G401 (cell line): ENCODE results near the gene TAOK3. TPM values are rescaled to one million over a fixed set of nuclear protein-coding genes. Genes with fewer than 3 reads are reported as not detected.
"Not testable (repeated sequence)": the region's sequence is repeated elsewhere in the genome, so short reads cannot be mapped to it uniquely, and the experiment has no call there.

Experiments used
- DNase-seq: peaks from one replicate; pipeline ENCODE4 v3.0.0-alpha.2; 2015; ENCODE audit warnings: low spot score
- in situ Hi-C: cut with HindIII; loops from 2 replicates; pipeline ENCODE4 v1.10.0; 2016; ENCODE audit warnings: low sequenced_read_pairs, mixed read lengths
- total RNA-seq: library from RNA; depleted of rRNA; stranded (reverse); fragments of >200 nt; shearing (Covaris generic); gene quantifications from 2 replicates; pipeline ENCODE4 v1.2.3, GENCODE V29; 2014

Gene TAOK3
- total RNA-seq, 1 experiment from 2014 or later = 17.6 TPM

DNA sequence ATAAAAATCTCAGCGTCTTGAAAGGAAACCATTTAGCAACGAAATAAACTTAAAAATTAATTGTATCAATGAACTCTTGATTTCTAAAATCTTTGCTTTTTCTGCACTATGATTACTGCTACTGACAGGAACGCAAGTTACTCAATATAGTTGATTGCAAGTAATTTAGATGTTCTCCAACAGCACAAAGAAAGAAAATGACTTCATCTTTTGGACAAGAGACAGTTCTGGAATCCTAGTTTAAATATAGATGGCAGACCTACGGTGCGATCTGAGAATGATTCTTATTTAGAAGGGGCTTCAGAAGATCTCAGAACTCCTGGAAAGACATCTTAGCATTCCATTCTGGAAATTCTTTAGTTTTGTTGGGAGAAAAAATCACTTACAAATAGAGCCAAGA, 2.2 kb upstream of the TAOK3 start:
- DNase-seq = no peak
- in situ Hi-C loops = no loop called here

DNA sequence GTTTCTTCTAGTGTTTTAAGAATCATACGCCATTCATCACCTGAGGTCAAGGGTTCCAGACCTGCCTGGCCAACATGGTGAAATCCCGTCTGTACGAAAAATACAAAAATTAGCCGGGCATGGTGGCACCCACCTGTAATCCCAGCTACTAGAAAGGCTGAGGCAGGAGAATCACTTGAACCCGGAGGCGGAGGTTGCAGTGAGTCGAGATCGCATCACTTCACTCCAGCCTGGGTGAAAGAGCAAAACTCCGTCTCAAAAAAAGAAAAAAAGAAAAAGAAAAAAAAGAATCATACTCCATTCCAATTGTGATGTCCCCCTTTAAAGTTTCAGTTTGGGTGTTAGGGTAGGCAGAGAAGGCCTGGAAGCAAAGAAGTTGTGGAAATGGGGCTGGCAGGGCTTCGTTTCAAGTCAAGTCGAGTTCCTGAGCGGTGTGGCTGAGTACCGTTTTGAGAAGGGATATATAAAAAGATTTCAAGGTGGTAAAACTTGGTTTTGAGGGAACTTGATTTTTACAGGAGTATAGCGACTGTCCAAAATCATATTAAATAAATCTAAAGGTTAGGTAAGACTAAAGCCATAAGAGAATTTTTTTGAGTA, 1.5 kb upstream of the TAOK3 start:
- in situ Hi-C loops = no loop called here
- no peak for DNase-seq

DNA sequence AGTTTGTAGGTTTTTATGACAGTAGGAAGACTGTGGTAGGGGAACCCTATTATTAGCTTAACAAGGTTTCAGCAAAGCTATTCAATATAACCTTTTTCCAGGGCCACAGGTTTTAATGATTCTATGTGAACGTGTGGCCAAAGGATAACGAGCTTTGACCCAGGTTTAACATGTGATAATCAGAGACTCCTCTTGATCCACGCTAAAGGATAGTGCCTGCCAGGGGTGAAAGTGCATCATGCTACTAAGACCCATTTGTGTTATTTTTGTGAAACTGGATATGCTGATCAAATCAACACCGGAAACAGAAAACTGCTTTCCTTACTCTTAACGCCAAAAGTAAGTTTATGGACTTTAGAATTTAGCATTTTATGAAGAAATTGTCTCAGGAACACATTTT, 909 bp upstream of the TAOK3 start:
- in situ Hi-C loops = no loop called here
- no peak for DNase-seq

DNA sequence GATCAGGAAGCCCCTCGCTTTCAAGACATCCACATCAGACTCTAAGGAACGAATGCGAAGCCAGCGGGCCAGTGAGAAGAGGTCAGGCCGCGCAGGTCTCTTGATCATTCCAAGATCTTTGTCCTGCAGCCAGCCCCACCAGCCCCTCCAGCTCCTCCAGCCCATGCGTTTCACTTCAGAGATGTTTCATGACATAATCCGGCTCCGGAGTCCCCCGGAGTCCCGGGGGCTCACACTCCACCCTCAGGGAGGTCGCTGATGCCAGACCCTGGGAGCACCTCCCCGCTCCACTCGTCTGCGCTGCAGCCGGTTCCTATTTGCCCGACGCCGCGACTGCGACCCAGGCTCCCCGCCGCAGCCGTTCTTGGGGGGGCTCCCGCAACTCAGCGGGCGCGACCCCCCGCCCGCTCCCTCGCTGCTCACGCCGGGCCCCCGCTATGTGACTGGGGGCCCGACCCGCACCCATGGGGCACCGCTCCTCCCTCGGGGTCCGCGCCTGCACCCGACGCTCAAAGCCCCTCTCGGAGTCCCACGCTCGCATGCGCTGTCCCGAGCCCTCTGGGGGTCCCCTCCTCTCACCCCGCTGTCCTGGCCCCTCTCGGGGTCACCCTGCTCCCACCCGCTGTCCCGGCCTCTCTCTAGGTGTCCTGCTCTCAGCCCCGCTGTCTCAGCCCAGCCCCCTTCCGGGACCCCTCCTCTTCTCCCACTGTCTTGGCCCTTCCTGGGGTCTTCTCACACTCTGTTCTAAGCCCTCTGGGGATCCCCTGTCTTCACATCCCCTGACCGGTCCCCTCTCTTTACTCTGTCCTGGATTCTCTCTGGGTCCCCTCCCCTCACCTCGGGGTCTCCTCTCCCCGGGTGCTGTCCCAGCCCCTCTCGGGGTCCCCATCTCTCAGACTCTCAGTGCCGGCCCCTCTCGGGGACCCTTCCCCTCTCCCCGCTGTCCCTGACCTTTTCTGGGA, 1.1 kb downstream of the TAOK3 start:
- peak; percentile 6 for DNase-seq
- in situ Hi-C loops = no loop called here

DNA sequence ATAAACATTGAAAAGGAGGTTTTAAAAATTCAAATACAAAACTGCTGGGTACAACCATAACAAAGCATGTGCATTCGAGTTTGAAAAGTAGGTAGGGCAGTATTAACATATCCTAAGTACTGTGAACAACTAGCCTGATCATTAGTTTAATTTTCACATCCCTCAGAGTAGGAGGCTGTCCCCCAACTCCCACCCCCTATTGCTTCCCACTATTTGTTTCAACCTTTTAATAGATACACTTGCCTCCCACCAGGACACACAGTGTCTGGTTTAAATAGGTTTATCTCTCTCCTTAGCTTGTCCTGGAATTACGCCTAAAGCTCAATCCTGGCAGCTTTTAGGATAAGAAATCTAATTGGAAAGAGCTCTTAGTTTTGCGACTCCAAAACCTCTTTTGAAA, 2.1 kb downstream of the TAOK3 start:
- DNase-seq = no peak
- in situ Hi-C loops = no loop called here

DNA sequence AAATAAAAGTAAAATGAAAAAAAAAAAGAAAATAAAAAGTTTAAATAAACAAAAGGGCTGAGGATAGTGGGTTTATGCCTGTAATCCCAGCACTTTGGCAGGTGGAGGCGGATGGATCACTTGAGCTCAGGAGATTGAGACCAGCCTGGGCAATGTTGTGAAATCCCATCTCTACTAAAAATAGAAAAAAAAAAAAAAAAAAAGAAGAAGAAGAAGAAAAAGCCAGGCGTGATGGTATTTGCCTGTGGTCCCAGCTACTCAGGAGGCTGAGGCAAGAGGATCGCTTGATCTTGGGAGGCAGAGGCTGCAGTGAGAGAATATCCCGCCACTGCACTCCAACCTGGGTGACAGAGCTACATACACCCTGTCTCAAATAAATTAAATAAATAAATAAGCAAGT, 3.9 kb downstream of the TAOK3 start:
- in situ Hi-C loops = no loop called here
- no peak for DNase-seq

DNA sequence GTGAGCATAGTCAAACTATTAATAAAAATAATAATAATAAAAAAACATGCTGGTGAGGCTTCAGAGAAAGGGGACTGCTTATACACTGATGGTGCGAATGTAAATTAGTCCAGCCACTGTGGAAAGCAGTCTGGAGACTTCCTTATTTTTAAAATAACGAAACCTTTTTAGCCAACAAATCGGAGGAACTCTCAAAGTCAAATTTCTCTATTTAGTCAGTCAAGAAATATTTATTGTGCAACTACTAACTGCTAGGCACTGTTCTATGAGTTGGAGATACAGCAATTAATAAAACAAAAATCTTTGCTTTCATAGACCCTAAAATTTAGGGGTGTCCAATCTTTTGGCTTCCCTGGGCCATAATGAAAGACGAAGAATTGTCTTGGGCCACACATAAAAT, 10.8 kb downstream of the TAOK3 start:
- no peak for DNase-seq
- in situ Hi-C loops = no loop called here

DNA sequence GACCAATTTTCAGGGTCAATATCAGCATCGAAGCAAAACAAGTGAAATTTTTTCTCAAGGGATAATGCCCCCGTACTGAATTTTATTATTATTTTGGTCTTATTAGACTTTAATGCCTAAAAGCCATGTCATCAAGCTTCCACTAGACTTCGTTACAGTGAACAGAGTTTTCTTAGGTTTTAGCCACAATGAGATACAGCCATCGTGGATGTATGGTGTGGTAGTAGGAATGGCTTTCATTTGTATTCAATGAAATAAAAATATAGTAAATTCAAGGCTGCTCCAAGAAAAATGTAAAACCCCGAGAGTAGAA, 11.7 kb downstream of the TAOK3 start:
- in situ Hi-C loops = no loop called here
- no peak for DNase-seq

DNA sequence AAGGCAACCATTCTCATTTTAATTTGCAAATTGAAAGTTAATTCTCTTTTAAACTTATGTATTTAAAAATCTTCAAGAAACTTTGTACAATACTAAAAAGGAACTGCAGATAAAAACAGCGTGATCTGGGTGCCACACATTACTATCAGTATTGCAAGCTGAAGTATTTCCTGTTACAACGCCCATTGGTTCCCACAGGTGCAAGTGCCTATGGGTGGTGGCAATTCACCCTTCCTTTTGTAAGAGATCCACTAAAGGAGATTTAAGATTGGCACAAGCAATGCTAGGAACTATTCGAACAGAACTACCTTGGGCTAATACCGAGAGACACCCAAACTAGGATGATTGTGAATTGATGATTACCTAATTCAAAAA, 13.2 kb downstream of the TAOK3 start:
- in situ Hi-C loops = no loop called here
- DNase-seq = no peak

DNA sequence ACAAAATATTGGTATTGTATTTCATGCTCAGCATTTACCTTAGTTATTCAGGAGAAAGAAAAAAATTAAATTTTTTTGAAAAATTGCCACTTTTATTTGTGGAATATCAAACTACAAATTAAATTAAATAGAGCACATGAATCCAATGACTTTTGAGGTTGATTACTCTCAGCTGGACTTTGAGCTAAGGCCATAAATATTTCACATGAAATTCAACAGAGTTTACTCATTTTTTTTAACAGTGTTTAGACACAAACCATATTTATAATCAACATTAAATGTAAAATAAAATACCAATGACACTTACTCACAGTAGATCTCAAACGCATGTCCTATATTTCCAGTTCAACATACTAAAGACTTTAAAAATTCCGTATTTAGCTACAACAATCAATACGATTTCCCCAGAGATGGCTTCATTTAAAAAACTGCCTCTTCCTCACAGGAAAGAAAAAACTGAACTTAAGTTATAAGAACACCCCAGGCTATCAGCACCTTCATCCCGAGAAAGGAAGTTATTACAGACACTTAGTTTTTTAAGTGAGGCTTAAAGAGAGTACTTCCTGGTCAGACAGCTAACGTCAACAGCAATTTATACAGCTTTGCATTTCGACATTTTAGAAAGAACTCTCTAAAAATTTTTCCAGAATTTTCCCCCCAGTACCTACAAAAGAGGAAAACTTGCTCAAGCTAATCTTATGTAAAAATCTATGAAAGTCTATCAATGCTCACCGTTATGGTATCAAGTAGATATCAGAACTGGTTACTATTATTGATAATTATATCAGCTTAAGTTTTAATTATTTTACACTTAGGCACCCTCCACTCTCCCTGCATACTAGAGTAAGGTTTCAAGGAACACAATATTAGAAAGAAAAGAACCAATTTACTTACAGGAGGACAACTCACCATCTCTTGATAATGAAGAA, 13.8 kb downstream of the TAOK3 start:
- in situ Hi-C loops = no loop called here
- DNase-seq = no peak

DNA sequence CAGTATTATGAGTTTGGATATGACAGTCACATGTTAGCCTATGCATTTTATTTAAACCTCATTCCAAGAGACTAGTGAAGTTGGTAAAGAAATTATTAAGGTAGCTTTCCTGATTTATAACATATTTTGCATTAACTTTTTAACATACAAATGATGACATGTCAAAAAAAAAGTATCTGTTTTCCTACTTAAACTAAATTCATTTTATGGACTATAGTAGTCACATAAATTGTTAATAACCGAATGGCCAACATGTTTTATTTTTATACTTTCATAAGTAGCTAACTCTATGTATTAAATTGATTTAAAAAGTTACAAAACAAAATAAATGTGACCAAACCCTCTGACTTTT, 14.7 kb downstream of the TAOK3 start:
- no peak for DNase-seq
- in situ Hi-C loops = no loop called here

DNA sequence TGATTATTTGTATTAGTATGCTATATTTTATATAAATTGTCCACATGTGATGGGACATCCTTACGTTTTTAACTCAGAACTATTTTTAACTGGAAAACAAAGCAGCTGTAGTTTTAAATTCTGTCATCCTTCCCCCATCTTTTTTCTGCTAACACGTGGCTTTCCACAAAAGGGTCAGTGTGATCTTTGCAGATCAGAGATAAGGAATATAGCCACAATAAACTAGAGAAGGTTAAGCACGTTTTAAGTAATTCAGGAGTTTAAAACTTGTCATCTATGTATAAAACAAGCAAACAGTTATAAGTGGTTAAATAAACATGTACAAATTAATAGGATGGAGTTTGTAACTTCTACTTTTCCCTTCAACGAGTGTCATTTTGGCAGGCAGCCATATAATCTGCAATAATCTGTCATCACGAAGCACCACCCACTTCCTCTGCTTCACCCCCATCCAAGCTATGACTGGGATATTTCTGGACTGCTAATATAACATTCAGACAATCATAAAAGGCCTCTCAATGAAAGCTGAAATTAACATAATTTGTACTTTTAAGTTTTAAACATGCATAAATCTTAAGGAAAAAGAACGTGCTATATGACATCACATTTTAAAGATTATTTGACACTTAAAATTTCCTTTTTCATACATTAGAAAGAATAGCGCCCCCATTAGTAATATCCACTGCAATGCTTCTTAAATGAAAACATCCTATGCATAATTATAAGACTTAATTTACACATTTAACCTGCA, 15.3 kb downstream of the TAOK3 start:
- in situ Hi-C loops = no loop called here
- DNase-seq = no peak

DNA sequence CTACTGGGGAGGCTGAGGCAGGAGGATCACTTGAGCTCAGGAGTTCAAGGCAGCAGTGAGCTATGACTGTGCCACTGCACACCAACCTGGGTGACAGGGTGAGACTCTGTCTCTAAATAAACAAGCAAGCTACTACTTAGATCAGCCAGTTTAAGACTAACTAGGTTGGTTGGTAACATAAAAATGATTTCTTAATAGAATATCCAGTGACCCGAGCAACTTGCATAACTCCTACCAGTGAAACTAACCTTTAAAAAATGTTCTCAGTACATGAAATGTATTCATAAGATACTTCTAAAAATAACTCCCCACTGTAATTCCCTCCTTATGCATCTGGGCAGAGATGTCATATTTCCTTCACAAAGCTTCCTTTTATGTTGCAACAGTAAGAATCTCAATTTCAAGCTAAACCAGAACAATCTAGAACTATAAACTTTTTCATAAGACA, 15.9 kb downstream of the TAOK3 start:
- in situ Hi-C loops = no loop called here
- DNase-seq = no peak

DNA sequence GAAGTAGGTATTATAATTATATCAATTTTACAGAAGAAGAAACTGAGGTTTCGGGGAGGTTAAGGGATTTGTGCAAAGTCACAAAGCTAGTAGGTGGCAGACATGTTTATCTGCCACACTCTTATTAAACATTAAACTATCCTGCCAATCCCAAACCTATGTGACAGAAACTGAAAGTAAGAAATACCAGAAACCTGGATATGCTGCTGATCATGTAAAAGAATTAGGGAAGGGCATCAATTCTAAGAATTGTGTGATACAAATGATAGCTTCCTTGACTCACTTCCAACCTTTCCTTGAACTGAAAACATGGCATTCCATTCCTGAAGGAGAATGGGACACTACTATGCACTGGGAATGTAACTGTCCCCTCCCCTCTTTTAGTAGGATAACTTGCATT, 16.9 kb downstream of the TAOK3 start:
- no peak for DNase-seq
- in situ Hi-C loops = no loop called here

DNA sequence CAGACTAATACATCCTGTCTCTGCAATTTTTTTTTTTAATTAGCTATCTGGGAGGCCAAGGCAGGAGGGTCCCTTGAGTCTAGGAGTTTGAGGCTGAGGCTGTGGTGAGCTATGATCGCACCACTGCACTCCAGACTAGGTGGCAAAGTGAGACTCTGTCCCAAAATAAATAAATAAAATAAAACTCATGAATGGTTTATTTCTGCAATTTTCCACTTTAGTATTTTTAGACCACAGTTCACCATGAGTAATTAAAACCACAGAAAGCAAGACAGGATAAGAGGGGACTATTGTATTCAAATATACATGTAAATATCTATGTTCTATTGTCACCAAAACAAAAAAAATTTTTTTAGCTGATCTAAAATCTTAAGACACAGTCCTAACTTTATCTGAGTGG, 17.8 kb downstream of the TAOK3 start:
- in situ Hi-C loops = no loop called here
- DNase-seq = no peak

DNA sequence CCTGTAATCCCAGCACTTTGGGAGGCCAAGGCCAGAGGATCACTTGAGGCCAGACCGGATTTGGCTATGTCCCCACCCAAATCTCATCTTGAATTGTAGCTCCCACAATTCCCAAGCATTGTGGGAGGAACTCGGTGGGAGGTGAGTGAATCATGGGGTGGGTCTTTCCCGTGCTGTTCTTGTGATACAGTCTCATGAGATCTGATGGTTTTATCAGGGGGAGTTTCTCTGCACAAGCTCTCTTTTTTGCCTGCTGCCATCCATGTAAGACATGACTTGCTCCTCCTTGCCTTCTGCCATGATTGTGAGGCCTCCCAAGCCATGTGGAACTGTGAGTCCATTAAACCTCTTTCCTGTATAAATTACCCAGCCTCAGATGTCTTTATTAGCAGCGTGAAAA, 18.2 kb downstream of the TAOK3 start:
- DNase-seq, in situ Hi-C loops: not testable (repeated sequence)

DNA sequence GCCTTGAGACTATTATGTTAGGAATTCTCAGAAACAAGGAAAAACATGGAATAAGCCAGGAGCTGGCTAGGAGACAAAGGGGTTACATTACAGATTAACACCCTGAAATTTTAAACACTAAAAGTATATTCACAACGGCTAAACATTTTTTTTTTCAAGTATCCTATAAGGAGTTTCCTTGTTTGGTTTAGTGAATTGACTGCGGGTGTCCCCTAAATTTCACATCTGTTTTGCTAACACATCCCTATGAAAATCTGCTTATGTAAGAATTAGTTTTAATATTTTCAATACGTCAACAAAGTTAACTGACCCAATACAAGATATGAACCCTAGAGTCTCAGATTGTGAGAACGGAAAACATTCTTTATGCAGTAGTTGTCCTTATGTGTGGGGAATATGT, 19.0 kb downstream of the TAOK3 start:
- in situ Hi-C loops = no loop called here
- DNase-seq = no peak

DNA sequence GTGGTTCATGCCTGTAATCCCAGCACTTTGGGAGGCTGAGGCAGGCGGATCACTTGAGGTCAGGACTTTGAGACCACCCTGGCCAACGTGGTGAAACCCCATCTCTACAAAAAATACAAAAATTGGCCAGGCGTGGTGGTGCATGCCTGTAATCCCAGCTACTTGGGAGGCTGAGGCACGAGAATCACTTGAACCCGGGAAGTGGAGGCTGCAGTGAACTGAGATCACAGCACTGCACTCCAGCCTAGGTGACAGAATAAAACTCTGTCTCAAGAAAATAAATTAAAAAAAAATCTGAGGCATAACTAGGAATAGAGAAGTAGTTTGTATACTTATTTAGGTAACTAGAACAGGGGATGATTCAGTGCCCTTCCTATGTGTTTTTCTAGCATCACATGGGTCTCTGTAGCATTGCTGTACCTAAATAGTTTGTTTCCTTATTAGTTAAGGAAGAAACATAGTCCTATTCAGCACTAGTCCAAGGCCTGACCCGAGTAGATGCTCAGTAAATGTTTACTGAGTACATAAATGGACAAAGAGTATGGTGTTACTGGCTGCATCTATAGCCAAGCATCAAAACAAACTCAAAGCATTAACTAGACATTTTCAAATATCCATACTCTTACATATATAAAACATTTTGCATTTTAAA, 21.7 kb downstream of the TAOK3 start:
- in situ Hi-C loops = no loop called here

DNA sequence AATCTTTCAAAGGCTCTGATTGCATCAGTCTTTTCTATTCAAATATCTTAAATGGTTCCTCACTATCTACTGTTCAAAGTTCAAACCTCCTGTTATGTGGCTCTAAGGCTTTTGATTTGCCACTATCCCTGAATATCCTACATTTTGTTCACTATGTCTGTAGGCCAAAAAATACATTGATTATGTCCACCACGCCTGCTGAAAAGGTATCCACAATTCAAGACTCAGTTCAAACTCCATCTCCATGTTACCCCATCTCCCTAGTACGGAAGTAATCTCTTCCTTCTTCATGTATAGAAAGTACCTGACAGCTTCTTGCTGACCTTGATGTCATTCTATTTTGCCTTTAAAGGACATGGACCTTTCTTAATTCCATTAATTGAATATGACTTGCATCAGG, 24.8 kb downstream of the TAOK3 start:
- in situ Hi-C loops = no loop called here
- DNase-seq = no peak

More for the DNA sequence above, 21.7 kb downstream of the TAOK3 start:
- no peak for DNase-seq
